HL-60 (cell line): ENCODE measurements around the gene SPART.

Source experiments
- POLR2AphosphoS5 ChIP-seq: IDR thresholded peaks from 2 replicates; pipeline ENCODE4 v1.6.1; 2012; ENCODE audit warnings: low read depth
- SPI1 ChIP-seq: IDR thresholded peaks from 2 replicates; pipeline ENCODE4 v1.6.1; 2012; ENCODE audit warnings: low read depth, mild to moderate bottlenecking, borderline replicate concordance
- TF ChIP-seq, protein P1 (sequence below): IDR thresholded peaks from one replicate; pipeline ENCODE4 v1.5.1; 2011; ENCODE audit warnings: low read length, control low read depth, inconsistent platforms; ENCODE audit not compliant: insufficient read depth
- TF ChIP-seq, protein P2 (sequence below): IDR thresholded peaks from 2 replicates; pipeline ENCODE4 v1.6.1; 2012; ENCODE audit warnings: low read depth; ENCODE audit not compliant: insufficient replicate concordance

DNA sequence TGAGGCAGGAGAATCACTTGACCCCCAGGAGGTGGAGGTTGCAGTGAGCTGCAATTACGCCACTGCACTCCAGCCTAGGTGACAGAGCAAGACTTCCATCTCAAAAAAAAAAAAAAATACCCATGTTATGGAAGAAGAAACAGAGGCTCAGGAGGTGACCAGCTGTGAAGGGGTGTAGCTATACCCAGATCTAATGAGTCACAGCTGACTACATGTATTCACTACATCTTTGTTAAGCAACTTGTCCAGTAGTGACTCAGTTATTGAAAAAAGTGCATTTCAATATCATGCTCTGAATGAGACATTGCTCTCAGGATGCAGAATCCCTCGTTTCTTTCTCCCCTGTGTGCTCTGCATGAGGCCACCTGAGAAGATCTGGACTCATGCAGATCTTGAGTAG lies 16.1 kb upstream of the SPART start:
- TF ChIP-seq, protein P1, sequence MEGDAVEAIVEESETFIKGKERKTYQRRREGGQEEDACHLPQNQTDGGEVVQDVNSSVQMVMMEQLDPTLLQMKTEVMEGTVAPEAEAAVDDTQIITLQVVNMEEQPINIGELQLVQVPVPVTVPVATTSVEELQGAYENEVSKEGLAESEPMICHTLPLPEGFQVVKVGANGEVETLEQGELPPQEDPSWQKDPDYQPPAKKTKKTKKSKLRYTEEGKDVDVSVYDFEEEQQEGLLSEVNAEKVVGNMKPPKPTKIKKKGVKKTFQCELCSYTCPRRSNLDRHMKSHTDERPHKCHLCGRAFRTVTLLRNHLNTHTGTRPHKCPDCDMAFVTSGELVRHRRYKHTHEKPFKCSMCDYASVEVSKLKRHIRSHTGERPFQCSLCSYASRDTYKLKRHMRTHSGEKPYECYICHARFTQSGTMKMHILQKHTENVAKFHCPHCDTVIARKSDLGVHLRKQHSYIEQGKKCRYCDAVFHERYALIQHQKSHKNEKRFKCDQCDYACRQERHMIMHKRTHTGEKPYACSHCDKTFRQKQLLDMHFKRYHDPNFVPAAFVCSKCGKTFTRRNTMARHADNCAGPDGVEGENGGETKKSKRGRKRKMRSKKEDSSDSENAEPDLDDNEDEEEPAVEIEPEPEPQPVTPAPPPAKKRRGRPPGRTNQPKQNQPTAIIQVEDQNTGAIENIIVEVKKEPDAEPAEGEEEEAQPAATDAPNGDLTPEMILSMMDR = no peak
- no peak for TF ChIP-seq POLR2AphosphoS5
- TF ChIP-seq, protein P2, sequence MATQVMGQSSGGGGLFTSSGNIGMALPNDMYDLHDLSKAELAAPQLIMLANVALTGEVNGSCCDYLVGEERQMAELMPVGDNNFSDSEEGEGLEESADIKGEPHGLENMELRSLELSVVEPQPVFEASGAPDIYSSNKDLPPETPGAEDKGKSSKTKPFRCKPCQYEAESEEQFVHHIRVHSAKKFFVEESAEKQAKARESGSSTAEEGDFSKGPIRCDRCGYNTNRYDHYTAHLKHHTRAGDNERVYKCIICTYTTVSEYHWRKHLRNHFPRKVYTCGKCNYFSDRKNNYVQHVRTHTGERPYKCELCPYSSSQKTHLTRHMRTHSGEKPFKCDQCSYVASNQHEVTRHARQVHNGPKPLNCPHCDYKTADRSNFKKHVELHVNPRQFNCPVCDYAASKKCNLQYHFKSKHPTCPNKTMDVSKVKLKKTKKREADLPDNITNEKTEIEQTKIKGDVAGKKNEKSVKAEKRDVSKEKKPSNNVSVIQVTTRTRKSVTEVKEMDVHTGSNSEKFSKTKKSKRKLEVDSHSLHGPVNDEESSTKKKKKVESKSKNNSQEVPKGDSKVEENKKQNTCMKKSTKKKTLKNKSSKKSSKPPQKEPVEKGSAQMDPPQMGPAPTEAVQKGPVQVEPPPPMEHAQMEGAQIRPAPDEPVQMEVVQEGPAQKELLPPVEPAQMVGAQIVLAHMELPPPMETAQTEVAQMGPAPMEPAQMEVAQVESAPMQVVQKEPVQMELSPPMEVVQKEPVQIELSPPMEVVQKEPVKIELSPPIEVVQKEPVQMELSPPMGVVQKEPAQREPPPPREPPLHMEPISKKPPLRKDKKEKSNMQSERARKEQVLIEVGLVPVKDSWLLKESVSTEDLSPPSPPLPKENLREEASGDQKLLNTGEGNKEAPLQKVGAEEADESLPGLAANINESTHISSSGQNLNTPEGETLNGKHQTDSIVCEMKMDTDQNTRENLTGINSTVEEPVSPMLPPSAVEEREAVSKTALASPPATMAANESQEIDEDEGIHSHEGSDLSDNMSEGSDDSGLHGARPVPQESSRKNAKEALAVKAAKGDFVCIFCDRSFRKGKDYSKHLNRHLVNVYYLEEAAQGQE = no peak
- no peak for TF ChIP-seq SPI1
